NOMO-1 (cell line): ENCODE measurements around the gene GCHFR.

Experiments
- DNase-seq, 2 experiments: peaks; one replicate each; lab custom pipeline; 2025; ENCODE audit not compliant: unreplicated experiment in 2 of 2; lab: John Stamatoyannopoulos, UW

GCHFR gene

GRCh38 chr15:40763801-40764628 lies at the start of gene GCHFR:
Gene GCHFR, plus strand, starts transcription at chr15:40764068. Its CDS starts 113 bp downstream, at chr15:40764181.
- DNase-seq, result peak; percentile 67 to 71

- DNase-seq, result no peak
Measured at GRCh38 chr15:40714144-40714543, 49.7 kb upstream of the GCHFR start.

GRCh38 chr15:40716165-40716564 lies 47.7 kb upstream of the GCHFR start:
- no peak for DNase-seq

DNA sequence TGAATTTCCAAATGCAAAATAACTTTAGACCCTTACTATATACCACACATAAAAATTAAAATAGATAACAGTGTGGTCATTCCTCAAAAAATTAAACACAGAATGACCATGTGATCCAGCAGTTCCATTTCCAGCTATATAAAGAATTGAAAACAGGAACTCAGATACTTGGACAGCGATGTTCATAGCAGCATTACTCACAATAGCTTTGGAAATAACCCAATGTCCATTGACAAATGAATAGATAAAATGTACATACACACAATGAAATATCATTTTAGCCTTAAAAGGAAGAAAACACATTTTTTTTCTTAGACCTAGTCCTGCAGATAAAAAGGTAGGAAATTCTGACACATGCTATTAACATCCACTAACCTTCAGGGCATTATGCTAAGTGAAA lies 42.2 kb upstream of the GCHFR start:
- no peak for DNase-seq

- DNase-seq, result no peak
Measured at GRCh38 chr15:40722354-40722753, 41.5 kb upstream of the GCHFR start.

- DNase-seq, result no peak
Measured at GRCh38 chr15:40722934-40723333, 40.9 kb upstream of the GCHFR start.

DNA sequence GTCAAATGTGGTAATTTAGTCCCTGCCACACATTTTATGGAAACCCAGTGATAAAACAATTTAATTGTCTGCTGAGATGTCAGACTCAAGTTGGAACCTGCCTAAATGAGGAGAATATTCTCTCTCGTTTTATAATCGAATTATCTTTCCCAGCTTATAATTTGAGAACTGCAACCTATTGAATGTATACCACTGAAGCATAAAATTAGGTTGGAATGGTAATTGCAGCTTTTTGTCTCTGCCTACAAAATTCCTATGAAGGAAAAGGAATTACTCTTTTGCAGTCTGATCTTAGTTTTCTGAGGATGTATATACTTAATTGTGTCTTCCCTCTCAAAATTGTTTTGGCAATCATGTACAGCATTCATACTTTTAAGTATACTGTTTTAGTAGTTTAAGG lies 39.9 kb upstream of the GCHFR start:
- no peak for DNase-seq

GRCh38 chr15:40731034-40731433 lies 32.8 kb upstream of the GCHFR start:
- DNase-seq, result no peak

- no peak for DNase-seq
Measured at GRCh38 chr15:40736575-40736974, 27.3 kb upstream of the GCHFR start.

DNA sequence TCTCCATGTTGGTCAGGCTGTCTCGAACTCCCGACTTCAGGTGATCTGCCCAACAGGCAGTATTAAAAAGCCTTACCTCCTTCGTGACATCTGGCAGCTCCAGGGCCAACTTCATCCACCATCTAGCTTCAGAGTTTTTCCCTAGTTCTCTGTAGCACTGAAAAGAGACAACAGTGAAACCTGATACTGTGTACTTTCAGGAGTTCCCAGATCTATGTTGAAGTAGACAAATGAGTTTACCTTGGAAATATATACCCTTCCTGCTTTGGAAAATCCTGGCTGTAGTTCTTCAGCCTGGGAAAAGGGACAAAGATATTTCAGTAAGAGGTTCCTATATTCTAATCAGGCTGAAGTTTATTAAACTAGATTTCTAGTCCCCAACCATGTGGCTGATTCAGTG lies 26.8 kb upstream of the GCHFR start:
- no peak for DNase-seq

DNA sequence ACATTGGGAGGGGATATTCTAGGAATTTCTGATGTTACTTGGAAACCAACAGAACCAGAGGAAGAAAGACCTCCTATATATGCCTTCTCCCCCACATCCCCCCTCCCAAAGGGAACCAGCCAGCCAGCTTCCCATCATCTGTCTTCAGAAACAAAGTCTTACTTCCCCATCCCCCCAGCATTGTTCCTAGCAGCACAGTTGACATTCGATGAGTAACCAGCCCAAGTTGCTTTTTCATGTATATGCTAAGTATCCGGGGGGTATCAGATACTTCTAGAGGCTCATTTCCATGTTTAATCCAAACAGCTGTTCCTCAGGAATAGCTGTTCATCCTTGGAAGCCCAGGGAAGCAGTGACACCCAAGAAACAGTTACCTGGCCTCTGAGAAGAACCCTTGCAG lies 24.8 kb upstream of the GCHFR start:
- no peak for DNase-seq

DNA sequence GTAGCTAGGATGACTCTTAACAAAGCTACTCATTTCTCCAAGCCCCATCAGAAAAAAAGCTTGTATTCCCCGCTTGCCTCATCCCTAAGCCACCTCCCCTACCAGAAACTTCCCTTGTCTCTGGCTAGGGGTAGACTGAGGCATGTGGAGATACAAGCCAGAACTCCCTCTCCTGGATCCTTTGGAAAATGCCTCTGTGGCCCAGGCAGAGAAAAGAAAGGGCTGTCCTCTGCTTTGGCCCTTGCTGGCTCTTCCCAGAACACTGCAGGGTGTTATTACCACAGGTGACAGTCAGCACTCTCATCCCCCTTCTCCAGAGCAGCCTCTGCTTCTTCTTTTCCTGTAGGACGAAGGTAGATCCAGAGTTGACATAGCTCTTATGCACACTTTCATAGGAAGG lies 24.0 kb upstream of the GCHFR start:
- no peak for DNase-seq

DNA sequence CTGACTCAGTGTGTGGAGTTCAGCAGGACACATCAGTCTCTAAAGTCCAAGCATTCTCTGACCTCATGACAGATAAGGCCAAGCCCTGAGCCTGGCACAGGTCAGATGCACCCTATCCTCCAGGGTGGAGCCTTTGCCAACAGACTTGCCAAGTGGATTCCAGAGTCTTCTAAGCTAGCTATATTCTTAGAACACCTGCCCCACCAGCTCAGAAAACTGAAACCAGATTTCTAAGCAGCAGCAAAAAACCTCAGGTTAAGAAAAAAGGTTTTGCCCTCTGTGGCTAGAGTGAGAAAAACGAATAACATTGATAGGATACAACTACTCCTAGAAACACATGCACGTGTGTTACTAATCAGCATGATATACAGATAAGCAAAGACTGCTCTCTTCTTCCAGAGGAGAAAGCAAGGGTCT lies 20.4 kb upstream of the GCHFR start:
- DNase-seq, result no peak

DNA sequence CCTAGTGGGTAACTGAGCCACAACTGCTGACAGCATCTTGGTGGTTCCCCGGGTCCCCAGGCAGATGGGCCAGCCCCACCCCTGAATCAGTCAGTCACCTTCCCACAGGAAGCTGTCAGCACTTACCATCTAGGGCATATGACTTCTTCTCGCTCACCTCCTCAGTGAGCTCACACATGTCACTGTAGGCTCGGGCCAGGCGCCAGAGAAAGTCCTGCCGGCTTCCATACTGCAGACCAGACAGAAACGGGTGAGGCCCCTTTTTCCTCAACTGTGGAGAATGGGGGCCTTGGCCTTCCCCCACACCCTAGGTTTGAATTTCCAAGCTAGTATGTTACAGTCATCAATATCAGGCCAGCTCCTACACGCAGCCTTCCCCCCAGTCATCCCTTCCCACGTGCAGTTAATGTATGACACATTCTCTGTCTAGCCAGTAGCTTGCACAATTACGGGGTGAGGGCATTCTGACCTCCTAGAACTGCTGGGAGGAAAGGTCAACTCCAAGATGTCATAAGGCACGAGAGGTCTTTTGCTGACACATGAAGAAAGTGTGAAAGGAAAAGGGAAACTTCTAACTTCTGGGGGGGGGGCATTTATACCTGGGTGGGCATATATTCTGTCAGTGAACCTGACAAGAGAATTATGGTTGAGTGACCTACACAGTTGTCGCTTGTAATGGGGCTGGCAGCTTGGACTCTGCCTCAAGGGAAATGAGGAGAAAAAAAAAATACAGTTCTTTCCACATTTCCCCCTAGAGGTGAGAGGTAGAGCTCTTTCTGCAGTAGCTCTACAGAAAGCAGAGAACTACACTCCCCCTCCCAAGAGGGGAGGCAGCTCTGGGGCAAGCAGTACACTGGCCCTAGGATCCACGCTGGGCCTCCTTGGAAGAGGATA lies 19.7 kb upstream of the GCHFR start:
- no peak for DNase-seq

DNA sequence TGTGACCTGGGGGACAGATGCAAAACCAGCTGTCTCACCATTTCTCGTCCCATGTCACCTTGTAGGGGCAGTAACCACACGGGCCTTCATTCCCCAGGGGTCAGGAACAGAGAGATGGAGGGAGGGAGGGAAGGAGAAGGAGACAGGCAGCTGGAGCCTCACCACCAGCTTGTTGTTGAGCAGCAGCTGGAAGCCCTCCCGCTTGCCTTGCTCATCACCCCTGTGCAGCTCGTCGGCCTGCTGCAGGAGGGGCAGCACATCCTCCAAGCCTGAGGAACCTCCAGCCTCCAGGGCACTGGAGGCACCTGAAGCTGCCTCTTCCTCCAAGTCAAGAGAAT lies 19.1 kb upstream of the GCHFR start:
- DNase-seq, result no peak

- DNase-seq, result peak; percentile 13 to 45
Measured at GRCh38 chr15:40746916-40747418, 16.9 kb upstream of the GCHFR start.

- DNase-seq, result no peak
Measured at GRCh38 chr15:40747685-40748631, 15.9 kb upstream of the GCHFR start.

DNA sequence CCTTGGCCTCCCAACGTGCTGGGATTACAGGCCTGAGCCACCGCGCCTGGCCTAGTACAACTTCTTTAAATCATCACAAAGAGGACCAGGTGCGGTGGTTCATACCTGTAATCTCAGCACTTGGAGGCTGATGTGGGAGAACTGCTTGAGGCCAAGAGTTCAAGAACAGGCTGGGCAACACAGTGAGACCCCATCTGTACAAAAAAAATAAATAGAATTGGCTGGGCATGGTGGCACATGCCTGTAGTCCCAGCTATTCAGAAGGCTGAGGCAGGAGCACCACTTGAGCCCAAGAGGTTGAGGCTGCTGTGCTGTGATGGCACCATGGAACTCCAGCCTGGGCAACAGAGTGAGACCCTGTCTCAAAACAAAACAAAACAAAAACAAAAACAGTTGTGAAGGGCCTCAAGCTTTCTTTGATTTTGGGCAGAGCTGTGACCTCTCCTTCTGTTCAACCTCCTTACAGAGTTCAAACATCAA lies 14.7 kb upstream of the GCHFR start:
- no peak for DNase-seq

- DNase-seq, result no peak
Measured at GRCh38 chr15:40750885-40751284, 13.0 kb upstream of the GCHFR start.

DNA sequence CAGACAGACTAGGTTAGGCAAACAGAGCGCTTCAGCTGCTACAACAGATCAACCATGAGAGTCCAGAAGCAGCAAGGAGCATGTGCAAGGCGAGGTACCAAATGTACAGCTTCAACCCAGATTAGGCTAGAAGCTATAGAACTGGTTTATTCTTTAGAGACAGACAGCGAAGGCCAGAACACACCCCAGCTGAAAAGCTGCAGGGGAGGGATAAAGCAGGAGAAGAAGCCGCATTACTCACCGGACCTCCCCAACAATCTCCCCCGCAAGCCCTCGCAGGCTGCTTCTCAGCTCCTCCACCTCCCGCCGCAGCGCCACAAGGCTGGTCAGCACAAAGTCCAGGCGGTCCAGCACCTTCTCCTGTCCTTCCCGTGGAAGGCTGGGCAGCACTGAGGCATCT lies 12.1 kb upstream of the GCHFR start:
- DNase-seq, result no peak

- peak in 1 of 2 experiments; percentile 9 for DNase-seq
Measured at GRCh38 chr15:40754574-40754882, 9.3 kb upstream of the GCHFR start.
